Activated CD8-positive, alpha-beta memory T cell treated with anti-CD3 and anti-CD28 coated beads, Interleukin-2, amount 50 U/mL, for 24 hours (primary cell): ENCODE measurements around the gene ATP11A.

Source experiments
- DNase-seq: peaks from one replicate; pipeline ENCODE4 v3.0.0-alpha.2; 2020; ENCODE audit errors: extremely low read depth

ATP11A gene

DNA sequence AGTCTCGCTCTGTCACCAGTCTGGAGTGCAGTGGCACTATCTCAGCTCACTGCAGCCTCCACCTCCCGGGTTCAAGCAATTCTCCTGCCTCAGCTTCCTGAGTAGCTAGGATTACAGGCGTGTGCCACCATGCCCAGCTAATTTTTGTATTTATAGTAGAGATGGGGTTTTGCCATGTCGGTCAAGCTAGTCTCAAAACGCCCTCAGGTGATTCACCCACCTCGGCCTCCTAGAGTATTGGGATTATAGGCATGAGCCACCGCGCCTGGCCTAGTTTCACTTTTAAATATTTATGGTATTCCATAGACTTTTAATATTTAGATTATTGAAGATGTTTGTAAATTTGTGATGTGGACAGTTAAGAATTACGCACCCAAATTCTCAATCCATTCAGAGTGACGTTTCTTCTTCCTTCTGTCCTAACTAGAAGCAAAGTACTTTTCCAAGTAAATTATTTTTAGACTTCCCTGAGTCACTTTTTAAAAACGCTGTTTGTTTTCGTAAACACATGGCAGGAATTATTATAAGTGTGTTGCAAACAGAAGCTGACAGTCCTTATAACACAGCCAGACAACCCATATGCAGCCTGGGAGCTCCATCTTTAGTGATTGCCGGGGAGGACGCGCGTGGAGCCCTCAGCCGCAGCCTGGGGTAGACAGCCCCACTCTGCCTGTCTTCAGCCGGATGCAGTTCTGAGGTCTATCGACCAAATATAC, 131.7 kb downstream of the ATP11A start:
- DNase-seq = no peak

DNA sequence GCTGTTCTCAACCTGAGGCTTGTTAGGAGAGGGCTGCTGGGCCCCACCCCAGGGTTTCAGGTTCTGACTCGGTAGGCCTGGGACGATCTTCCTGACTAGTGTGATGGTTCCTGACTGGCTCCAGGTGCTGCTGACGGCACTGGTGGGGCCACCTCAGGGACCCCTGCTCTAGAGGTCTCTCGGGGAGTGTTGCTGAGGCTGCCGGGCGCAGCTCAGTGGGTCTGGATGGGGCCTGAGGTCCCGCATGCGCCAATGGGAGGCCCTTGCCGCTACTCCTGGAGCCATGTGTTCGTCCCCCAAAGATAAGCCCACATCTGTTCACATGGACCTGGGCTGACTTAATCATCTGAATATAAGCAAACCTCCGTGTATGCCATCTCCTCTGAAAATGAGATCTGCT, 133.0 kb downstream of the ATP11A start:
- no peak for DNase-seq

DNA sequence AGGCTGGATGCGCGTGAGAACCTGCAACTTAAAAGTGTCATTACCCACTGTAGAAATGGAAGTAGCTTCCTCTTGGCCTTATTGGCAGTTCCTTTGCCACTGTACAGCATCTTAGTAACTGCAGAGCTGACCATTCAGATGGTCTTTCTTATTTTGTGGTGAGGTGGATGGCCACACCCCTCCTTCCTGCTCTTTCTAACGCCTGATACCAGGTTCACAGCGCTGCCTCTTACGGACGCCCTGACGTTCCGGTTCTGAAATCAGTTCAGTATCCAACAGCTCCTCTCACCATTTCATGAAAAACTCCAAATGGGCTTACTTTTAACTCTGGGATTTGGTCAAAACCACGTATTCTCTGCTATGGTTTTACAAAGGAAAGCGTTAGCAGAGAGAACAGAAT, 134.6 kb downstream of the ATP11A start:
- DNase-seq = no peak

DNA sequence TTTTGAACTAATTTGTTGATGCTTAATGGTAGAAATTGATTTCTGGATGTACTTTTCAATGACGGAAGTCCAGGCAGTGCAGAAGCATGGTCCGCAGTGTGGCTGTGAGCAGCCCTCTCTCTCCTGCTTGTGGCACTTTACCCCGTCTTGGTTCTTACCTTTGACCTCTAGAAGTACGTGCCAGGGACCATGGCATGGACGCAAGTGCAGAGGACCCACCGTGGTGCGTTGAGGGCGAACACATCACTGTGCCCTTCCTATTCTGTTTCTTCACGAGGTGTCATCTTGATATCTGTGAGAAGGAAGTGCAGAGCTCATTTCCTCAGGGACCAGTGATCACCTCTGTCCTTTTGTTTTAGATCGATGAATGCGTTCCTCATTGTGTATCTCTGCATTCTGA, 135.2 kb downstream of the ATP11A start:
- DNase-seq = no peak

DNA sequence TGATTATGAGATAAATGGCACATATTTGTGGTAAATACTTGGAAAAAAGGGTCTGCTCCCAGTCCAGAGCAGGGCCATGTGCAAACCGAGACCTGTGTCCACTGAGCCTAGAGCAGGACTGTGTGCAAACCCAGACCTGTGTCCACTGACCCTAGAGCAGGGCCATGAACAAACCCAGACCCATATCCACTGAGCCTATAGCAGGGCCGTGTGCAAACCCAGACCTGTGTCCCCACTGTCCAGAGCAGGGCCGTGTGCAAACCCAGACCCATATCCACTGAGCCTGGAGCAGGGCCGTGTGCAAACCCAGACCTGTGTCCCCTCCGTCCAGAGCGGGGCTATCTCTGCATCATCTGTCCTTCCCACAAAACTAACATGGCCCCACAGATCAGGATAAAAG, 136.0 kb downstream of the ATP11A start:
- no peak for DNase-seq

DNA sequence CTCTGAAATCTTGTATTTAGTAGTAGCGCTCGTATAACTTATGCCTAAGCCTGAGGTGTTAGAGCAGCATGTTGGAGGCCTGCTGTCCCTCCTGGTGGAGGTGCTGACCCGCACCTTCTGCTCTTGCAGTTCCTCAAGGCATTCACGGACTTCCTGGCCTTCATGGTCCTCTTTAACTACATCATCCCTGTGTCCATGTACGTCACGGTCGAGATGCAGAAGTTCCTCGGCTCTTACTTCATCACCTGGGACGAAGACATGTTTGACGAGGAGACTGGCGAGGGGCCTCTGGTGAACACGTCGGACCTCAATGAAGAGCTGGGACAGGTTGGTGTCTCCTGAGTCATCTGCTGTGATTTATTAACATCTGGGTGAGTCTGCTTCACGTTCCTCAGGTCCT, 136.7 kb downstream of the ATP11A start:
- DNase-seq = no peak

DNA sequence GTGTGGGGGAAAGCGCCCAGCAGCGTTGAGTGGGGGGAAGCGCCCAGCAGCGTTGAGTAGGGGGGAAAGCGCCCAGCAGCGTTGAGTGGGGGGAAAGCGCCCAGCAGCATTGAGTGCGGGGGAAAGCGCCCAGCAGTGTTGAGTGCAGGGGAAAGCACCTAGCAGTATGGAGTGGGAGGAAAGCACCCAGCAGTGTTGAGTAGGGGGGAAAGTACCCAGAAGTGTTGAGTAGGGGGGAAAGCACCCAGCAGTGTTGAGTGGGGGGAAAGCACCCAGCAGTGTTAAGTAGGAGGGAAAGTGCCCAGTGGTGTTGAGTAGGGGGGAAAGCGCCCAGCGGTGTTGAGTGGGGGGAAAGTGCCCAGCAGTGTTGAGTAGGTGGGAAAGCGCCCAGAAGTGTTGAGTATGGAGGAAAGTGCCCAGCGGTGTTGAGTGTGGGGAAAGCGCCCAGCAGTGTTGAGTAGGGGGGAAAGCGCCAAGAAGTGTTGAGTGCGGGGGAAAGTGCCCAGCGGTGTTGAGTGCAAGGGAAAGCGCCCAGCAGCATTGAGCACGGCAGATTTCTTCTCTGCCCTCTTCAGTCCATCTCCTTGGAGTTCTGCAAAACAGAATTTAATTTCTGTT, 138.4 kb downstream of the ATP11A start:
- no peak for DNase-seq

DNA sequence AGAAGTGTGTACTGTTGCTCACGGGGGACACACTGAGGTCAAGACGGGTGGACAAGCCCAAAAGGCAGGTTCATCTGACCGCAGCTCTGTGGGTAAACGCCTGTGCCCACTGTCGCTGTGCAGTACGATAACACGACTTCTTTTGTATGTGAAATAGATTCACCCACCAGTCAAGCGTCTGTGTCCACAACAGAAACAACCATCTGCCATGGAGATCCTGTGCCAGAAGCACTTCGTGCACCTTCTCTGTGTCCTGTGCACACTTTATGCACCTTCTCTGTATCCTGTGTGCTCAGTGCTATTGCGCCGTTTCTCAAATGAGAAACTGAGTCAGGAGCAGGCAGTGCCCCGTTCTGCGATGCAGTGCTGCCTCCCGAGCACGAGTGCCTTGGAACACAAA, 138.9 kb downstream of the ATP11A start:
- DNase-seq = no peak

DNA sequence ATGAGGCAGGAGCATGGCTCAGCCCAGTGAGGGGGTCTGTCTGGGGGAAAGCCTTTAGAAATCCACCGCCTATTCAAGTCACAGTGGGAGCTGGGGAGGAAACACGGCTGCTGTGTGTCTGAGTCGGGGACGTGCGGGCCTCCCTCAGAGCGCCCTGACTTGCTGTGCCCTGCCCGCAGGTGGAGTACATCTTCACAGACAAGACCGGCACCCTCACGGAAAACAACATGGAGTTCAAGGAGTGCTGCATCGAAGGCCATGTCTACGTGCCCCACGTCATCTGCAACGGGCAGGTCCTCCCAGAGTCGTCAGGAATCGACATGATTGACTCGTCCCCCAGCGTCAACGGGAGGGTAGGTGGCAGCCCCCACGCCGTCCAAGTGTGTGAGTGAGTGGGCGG, 141.4 kb downstream of the ATP11A start:
- DNase-seq = no peak

DNA sequence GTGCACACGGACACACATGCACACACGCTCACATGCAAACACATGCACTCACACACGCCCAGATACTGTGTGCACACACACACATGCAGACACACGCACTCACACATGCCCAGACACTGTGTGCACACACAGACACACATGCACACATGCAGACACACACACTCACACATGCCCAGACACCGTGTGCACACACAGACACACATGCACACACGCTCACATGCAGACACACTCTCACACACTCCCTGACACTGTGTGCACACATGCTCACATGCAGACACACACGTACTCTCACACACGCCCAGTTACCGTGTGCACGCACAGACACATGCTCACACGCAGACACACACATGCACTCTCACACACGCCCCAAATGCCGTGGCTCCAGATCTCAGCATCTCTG, 142.0 kb downstream of the ATP11A start:
- no peak for DNase-seq

DNA sequence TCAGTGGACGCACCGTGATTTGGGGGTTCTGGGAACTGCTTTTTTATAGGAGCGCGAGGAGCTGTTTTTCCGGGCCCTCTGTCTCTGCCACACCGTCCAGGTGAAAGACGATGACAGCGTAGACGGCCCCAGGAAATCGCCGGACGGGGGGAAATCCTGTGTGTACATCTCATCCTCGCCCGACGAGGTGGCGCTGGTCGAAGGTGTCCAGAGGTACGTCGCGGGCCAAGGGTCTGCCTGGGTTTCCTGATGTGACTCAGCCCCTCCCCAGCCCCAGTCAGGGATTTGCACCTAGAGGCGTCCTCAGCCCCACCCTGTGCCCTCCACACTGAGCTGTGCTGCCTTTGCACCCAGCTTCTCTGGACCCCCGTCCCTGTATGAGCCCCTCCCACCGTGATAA, 143.0 kb downstream of the ATP11A start:
- DNase-seq = no peak

DNA sequence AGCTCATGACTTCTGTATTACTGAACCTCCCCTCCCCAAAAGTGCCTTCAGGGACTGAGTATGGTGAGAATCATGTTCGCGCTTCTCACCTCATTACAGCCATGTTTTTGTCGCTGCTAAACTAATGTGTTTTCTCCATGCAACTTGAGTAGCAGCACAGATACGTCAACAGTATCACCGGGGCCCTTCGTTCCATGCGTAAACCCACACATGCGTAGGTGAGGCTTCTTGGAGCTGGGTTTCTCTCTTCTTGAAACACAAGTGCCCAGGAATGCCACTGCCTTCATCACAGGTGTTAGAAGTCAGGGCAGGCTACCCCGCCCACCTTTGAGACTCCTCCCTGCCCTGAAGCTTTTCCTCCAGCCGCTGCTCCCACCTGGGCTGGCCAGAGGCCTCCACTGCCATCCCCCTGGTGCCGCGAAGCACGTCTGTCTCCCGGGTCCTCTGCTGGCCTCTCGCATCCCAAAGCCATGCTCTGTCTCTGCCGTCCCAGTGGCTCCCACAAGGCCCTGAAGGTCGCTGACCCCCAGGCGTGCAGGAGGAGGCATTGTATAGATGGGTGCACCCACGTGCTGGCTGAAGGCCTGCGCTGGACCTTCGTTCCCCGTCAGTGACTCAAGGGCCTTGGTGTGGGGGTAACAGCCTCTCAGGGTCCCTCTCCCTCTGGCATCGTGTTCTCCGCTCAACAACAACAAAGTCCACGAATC, 143.9 kb downstream of the ATP11A start:
- DNase-seq = no peak

DNA sequence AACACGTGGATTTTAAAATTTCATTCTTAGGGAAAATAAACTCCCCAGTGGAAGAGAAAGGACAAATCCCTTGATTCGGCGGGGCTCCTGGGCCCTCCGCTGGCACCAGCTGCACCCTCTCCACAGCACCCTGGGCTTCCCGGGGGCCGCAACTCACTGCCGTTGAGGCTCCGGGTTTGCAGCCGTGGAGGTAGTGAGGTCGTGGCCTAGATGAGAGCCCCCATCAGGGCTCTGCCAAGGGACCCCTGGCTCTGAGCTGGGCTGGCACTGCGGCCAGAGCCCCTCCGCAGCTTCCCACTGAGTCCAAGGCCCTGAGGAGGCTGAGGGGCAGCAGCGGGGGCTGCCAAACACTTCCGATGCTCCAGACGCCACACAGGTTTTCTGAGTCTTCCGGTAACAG, 145.5 kb downstream of the ATP11A start:
- DNase-seq = no peak

DNA sequence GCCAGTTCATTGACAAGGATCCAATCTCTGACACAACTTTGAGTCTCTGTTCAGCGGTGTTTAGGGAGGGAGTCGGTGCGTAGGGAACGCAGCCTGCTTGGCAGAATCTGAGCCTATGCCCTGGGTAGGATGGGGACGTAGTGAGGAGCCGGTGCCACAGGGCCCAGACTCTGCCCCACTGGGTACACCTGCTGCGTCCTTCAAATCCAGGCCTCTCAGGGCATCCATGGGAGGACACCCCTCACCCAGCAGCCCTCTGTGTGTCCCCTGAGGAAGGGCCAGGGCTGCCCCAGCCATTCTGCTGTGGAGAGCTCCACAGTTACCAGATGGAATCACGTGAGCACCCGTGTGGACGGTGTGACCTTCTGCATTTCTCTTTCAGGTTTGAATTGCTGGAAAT, 146.0 kb downstream of the ATP11A start:
- DNase-seq = no peak

DNA sequence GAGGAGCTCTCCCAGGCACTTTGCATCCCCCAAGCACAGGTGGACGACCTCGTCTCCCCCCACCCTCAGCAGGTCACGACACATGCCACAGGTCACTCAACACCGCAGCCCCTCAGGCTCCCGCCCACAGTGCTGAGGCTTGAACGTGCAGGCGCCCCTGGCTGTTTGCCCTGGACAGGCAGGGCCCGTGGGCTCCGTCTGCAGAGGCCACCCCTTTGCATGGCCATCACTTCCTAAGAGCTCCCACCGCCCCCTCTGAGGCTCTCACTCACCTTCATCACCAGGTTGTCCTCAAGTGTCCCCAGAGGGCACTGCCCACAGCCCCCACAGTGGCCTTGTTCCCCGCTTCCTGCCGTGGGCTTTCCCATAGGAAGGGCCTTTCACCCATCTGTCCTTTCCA, 147.1 kb downstream of the ATP11A start:
- no peak for DNase-seq

DNA sequence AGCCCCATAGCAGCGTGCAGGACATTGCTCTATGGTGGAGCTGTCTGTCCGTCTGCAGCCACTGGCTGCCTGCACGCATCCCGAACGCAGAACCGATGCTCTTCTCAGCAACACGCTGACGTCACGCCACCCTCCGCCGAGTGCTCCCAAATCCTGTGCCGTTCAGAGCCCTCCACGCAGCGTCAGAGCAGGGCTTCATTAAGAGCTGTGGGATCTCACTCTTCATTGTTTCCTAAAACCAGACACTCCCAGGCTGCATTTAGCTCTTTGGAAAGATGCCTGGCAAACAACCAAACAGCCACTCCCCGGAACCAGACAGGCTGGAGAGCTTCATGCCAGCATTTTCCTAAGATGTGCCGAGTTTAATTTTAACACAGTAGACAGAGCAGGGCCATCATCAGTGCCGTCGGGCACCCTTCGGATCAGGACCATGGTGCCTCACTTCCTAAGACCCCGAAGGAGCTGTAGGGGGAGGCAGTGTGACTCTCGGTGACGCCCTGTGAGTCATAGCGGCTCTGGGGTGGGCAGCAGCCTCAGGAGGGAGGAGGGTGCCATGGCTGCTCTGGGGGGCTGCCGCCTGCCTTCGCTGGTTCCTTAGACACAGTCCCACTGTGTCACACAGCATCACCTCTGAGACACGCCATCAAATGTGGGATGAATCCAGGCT, 147.7 kb downstream of the ATP11A start:
- no peak for DNase-seq

DNA sequence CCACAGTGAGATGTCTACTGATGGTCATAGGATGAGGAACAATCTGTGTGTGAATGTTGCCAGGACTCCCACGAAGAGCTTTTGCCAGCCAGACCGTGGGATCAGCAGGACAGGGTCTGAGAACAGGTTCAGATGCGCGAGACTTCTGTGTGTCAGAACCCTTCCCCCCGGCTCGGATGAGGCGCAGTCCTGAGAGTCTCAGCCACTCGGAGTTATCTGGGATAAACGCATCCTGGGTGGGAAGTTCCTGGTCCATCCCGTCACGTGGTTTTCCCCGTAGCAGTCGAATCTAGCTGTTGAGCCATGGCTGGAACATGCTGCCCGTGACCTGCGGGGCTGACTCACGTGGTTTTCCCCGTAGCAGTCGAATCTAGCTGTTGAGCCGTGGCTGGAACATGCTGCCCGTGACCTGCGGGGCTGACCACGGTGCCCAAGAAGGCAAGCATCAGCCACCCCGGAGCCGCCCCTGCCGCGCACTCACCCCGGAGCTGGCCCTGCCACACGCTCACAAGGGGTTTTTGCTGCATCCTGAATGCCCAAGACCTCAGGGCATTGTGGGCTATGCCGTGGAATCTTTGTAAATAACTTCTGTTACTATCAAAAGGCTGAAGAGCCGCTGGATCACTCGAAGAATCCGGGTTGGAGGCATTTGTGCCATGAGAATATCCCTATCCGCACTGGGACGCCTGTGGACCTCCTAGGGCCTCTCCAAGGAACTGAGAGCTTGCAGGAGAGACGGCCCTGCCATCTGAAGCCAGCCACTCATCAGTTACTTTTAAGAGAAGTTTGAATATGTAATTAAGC, 148.4 kb downstream of the ATP11A start:
- DNase-seq = no peak

DNA sequence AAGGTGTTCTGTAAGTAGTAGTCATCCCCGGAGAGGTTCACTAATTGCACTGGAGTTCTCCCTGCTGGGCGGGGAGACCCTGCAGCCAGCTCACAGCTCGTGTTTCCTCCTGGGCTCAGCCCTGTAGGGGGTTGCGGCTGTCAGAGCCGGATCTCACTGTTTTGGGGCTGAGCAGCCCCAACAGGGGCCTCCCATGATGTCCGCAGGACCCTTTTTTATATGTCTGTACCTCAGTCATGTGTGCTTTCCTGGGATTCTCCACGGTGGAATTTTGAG, 148.9 kb downstream of the ATP11A start:
- DNase-seq = no peak

DNA sequence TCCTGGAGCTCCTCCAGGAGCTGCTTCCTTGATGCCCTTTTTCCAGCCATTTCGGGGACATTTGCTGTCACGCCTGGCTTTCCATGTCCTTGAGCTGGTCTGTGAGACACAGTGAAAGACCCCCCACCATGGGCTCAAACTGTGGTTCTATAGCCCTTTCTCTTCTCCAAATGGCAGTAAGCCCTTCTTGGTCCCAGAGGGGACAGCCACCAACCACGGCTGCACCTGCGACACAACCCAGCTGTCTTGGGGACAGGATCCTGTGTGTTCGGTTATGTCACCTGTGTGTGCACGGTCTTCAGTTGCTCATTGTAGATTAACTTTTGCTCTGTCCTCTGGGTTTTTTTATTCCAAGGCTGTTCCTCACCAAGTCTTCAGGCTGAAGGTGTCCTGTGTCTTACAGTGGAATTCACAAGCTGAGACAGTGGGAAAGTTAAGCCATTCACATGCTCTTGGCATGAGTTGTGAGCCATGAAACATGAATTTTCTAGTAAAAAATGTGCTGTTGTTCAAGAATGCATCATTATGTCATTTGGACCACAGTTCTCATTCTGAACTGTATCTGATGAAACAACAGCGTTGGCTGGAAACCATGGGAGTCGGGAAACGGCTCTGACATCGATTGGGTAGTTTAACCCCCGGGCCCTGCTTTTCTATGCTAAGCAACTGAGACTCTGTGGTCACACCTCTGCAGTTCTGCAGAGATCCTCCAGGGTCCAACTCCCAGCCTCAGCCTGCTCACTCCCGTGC, 149.7 kb downstream of the ATP11A start:
- no peak for DNase-seq

DNA sequence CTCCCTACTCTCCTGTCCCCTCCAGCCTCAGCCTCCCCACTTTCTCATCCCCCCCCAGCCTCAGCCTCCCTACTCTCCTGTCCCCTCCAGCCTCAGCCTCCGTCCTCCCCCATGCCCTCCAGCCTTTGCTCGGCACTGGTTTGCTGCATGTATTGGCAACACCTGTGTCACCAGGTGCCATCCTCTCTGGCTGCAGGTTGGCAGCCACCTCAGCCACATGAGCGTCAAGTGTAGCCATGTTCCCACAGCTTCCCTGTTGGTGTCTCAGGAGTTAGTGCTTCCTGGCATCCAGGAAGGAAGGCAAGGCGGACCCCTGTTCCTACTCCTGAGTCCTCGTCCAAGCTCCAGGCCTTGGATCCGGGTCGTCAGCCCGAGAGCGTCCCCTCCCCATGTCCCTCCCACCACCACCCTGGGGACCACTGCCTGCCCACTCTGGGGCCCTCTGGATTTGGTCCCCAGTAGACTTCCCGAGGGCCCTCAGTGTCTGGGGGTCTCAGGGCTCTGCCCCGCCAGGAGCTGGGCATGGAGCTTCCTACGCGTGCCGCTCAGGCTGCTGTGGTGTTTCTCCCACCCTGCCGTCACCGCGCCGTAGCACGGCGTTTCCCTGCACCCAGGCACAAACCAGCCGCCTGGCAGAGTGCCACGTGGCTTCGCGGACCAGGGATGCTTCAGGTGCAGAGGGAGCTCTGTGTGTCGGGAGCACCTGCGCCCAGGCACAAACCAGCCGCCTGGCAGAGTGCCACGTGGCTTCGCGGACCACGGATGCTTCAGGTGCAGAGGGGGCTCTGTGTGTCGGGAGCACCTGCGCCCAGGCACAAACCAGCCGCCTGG, 150.8 kb downstream of the ATP11A start:
- DNase-seq = no peak
